Psoas muscle (tissue), 8 donors: ENCODE measurements around the gene BCAR3. TPM values are rescaled to one million over a fixed set of nuclear protein-coding genes. Genes with fewer than 3 reads are reported as not detected.

Experiments used
- ATAC-seq, 4 donors: fragments of 200-7000 bp; cut with Tn5 transposase; one replicate each; pipeline ENCODE4 v1.9.1; 2020; ENCODE audit warnings: moderate library complexity in 3 of 4, mild to moderate bottlenecking in 2 of 4
- DNase-seq, 2 donors: peaks; one replicate each; pipeline ENCODE4 v3.0.0-alpha.2; 2020
- H3K27ac ChIP-seq: fragments of 200-600 bp; one replicate; pipeline ENCODE4 v1.8.0; 2022
- H3K27me3 ChIP-seq, 3 donors: fragments of 200-600 bp in 1 of 3; one replicate each; pipeline versions ENCODE4 v1.6.1 to v1.8.0; 2013 to 2022; ENCODE audit warnings: low read length in 2 of 3, mild to moderate bottlenecking in 2 of 3, moderate library complexity in 1 of 3; ENCODE audit not compliant: insufficient read depth in 3 of 3
- H3K36me3 ChIP-seq, 2 donors: fragments of 200-600 bp in 1 of 2; one replicate each; pipeline versions ENCODE4 v1.6.1 to v1.8.0; 2013 to 2022; ENCODE audit warnings: low read depth in 1 of 2, mild to moderate bottlenecking in 1 of 2, moderate library complexity in 1 of 2; ENCODE audit not compliant: insufficient read depth in 1 of 2
- H3K4me1 ChIP-seq: fragments of 200-600 bp; one replicate; pipeline ENCODE4 v1.8.0; 2022
- H3K4me3 ChIP-seq: fragments of 200-600 bp; one replicate; pipeline ENCODE4 v1.8.0; 2022; ENCODE audit warnings: mild to moderate bottlenecking
- H3K9me3 ChIP-seq: fragments of 200-600 bp; one replicate; pipeline ENCODE4 v1.8.0; 2022
- WGBS, 3 donors: extraction: QIAGEN DNeasy Blood & Tissue Kit; methylation state at CpG; one replicate each; pipeline versions ENCODE4 v1.1.6 to v1.1.7; 2013; 5-methylcytosine and 5-hydroxymethylcytosine counted together
- intact Hi-C, 2 donors: fragments of 100-400 bp; cut with DNase I; formaldehyde crosslinking; loops; one replicate each; pipeline versions ENCODE4 v1.11.0 to v1.14.2; 2022
- polyA plus RNA-seq, 3 donors: library from polyadenylated mRNA; stranded (reverse); fragments of 200-250 nt; gene quantifications; one replicate each; pipeline ENCODE4 v1.2.3, GENCODE V29; 2013
- total RNA-seq, 4 donors: library from RNA; stranded (reverse); fragmentation: NEBNext Ultra II Directional in 2 of 4; extraction: Animal tissue kit (Norgen Biotek cat#: 25700) in 2 of 4; gene quantifications; one replicate each; pipeline versions ENCODE4 v1.2.1 to v1.2.4, GENCODE V29; 2021 to 2023
- TF ChIP-seq, protein P1 (sequence below): fragments of 200-600 bp; IDR thresholded peaks from one replicate; pipeline ENCODE4 v1.8.0; 2022; ENCODE audit warnings: antibody characterized with exemption
- donor health status: healthy with polysubstance abuse.
- donor health status: DM: no; HTN: no; CAD: no; lungs with moderate emphysema.
- donor health status: Bipolar disorder and iron deficiency.
- donor health status: healthy.
- donor health status: DM: yes; HTN: yes; CAD: no.
- donor health status: DM: no; HTN: no; CAD: no.
- donor health status: DM: no; HTN: no; CAD: no.
- donor health status: DM: yes; HTN: yes; CAD: no.

The BCAR3 gene
- total and polyA plus RNA-seq, 7 donors = 15.8 to 64.1 (median 18.4) TPM

GRCh38 chr1:93695411-93696005, 13.9 kb upstream of the BCAR3 start:
- TF ChIP-seq, protein P1, sequence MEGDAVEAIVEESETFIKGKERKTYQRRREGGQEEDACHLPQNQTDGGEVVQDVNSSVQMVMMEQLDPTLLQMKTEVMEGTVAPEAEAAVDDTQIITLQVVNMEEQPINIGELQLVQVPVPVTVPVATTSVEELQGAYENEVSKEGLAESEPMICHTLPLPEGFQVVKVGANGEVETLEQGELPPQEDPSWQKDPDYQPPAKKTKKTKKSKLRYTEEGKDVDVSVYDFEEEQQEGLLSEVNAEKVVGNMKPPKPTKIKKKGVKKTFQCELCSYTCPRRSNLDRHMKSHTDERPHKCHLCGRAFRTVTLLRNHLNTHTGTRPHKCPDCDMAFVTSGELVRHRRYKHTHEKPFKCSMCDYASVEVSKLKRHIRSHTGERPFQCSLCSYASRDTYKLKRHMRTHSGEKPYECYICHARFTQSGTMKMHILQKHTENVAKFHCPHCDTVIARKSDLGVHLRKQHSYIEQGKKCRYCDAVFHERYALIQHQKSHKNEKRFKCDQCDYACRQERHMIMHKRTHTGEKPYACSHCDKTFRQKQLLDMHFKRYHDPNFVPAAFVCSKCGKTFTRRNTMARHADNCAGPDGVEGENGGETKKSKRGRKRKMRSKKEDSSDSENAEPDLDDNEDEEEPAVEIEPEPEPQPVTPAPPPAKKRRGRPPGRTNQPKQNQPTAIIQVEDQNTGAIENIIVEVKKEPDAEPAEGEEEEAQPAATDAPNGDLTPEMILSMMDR = no peak
- Histone ChIP-seq H3K4me1 (no peaks in the 10 kb centered on the region), H3K36me3 (no peaks in the 10 kb centered on the region), H3K9me3 (no peaks in the 10 kb centered on the region), H3K27me3 (peaks cover 0 to 1% (median 0%) of the 10 kb centered on the region in 3 donors), H3K4me3 (no peak overlapping the region), H3K27ac (no peak overlapping the region)
- no peak for ATAC-seq
- DNase-seq = no peak
- WGBS, 3 donors = 88 to 94% (median 91%) methylated on average over 2 of the region's 2 CpGs
- intact Hi-C loops = no loop called here

GRCh38 chr1:93694819-93695218, 13.2 kb upstream of the BCAR3 start:
- TF ChIP-seq, protein P1 = no peak
- intact Hi-C loops = no loop called here
- Histone ChIP-seq H3K27ac (no peak overlapping the region), H3K27me3 (no peaks in the 10 kb centered on the region), H3K36me3 (no peaks in the 10 kb centered on the region), H3K9me3 (no peaks in the 10 kb centered on the region), H3K4me3 (no peak overlapping the region), H3K4me1 (no peaks in the 10 kb centered on the region)
- DNase-seq (no peak), ATAC-seq (no peak)
- 69 to 81% (median 72%) methylated on average over 3 of the region's 3 CpGs for whole genome bisulfite sequencing, 3 donors

DNA sequence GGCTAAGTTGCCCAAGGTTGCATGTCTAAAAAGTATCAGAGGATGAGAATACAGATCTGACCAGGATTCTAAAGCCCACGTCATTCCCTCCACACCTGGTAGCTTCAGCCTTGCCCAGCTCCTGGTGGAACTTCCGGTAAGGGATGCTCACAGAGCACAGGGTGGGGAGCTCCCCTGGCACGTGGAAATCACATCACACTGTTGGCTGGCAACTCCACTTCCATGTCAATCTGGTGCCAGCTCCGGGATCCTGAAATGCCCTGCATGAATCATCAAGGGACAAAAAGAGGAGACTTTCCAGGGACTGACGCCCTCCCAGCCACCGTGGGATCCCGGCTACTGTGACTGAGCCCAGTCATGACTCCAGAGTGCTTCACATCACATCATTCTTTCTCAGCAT, 12.4 kb upstream of the BCAR3 start:
- no peaks in the 10 kb centered on the region for H3K27me3 ChIP-seq
- 41 to 59% (median 51%) methylated on average over 7 of the region's 7 CpGs for WGBS, 3 donors
- no peaks in the 10 kb centered on the region for H3K36me3 ChIP-seq
- TF ChIP-seq, protein P1 = no peak
- ATAC-seq = peak in 3 of 4 donors; percentile 45 to 70 (median 58)
- no peak overlapping the region for H3K27ac ChIP-seq
- intact Hi-C loops = no loop called here
- no peaks in the 10 kb centered on the region for H3K4me1 ChIP-seq
- H3K4me3 ChIP-seq = no peak overlapping the region
- no peaks in the 10 kb centered on the region for H3K9me3 ChIP-seq
- DNase-seq = no peak

DNA sequence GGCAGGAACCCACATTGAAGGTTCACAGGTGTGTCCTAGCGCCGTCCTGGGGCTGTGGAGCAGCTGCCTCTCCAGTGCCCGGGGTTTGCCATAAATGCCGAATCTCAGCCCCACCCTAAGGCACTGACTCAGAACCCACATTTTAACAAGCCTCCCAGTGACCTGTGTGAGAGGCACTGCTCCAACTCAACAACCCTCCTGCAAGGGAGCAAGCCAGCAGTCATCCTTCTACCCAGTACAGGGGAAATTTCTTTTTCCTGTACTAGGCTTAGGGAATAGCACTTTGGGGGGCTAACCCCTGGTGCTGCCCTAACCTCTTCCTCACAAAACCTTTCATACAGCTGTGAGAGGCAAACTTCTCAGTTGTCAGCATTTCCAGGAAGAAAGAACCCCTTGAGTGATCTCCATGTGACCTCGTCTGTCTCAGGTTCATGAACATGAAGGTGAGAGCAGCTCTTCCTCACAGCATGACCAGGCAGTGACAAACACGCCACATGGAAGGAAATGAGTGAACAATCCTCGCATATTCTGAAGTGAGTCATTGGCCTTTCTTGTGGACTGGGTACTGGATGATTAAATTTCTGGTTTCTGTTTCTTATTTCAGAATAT, 11.4 kb upstream of the BCAR3 start:
- DNase-seq = no peak
- WGBS, 3 donors = 63 to 81% (median 69%) methylated on average over 7 of the region's 7 CpGs
- H3K4me3 ChIP-seq = no peak overlapping the region
- no peaks in the 10 kb centered on the region for H3K36me3 ChIP-seq
- no peak overlapping the region for H3K27ac ChIP-seq
- intact Hi-C loops = no loop called here
- ATAC-seq = peak; percentile 27 to 66 (median 60)
- TF ChIP-seq, protein P1 = no peak
- no peaks in the 10 kb centered on the region for H3K27me3 ChIP-seq
- H3K9me3 ChIP-seq = no peaks in the 10 kb centered on the region
- no peaks in the 10 kb centered on the region for H3K4me1 ChIP-seq

DNA sequence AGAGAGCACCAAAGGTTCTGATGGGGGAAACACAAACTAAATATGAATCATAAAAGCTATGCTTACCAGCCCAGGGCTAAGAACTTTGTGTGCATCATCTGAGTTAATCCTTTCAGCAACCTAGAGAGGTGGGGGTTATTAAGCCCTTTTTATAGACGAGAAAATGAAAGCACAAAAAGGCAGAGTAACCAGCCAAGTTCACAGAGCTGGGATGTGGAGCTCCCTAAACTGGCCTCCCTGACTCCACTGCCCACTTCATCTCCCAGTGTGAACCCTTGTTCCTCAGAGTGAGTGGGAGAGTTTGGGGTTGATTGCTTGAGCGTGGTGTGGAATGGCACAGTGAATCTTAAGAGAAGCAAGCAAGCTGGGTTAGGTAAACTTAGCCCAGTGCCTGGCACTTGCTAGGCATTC, 10.8 kb upstream of the BCAR3 start:
- Histone ChIP-seq H3K36me3 (no peaks in the 10 kb centered on the region), H3K4me3 (no peak overlapping the region), H3K9me3 (no peaks in the 10 kb centered on the region), H3K27me3 (no peaks in the 10 kb centered on the region), H3K4me1 (no peaks in the 10 kb centered on the region), H3K27ac (no peak overlapping the region)
- ATAC-seq (no peak), DNase-seq (no peak)
- intact Hi-C loops = no loop called here
- WGBS, 3 donors = 54 to 73% (median 60%) methylated on average over 2 of the region's 2 CpGs
- TF ChIP-seq, protein P1 = no peak
